Cardiac septum (tissue), 1 donor: Measurements from ENCODE around the gene SIPA1L3. TPM values are rescaled to one million over a fixed set of nuclear protein-coding genes. Genes with fewer than 3 reads are reported as not detected.

ENCODE experiments used
- DNase-seq: peaks from one replicate; pipeline ENCODE4 v3.0.0-alpha.2; 2020; ENCODE audit warnings: low spot score
- intact Hi-C: fragments of 100-400 bp; cut with DNase I; formaldehyde crosslinking; loops from one replicate; pipeline ENCODE4 v1.14.0; 2022
- total RNA-seq: library from RNA; stranded (reverse); fragmentation: NEBNext Ultra II Directional; extraction: Animal tissue kit (Norgen Biotek cat#: 25700); gene quantifications from one replicate; pipeline ENCODE4 v1.2.1, GENCODE V29; 2021
- donor health status: DM: no; HTN: no; CAD: no.

Gene SIPA1L3
- total RNA-seq, 1 donor from 2014 or later: 14.0 TPM

- intact Hi-C loops: loop anchor here (5.0 kb wide), 1 partner anchor 83 kb away; no protein-coding TSS in a partner anchor
These were observed 102.7 kb downstream of the SIPA1L3 start for GRCh38 chr19:38009650-38010242.

GRCh38 chr19:38011426-38011825 lies 104.4 kb downstream of the SIPA1L3 start:
- intact Hi-C loops: no loop called here
- DNase-seq: no peak

More at GRCh38 chr19:38009650-38010242, 102.7 kb downstream of the SIPA1L3 start:
- DNase-seq: no peak

- no peak for DNase-seq
- intact Hi-C loops: no loop called here
These were observed 105.3 kb downstream of the SIPA1L3 start for GRCh38 chr19:38012290-38012689.

- intact Hi-C loops: no loop called here
- no peak for DNase-seq
These were observed 105.9 kb downstream of the SIPA1L3 start for GRCh38 chr19:38012944-38013343.

- intact Hi-C loops: no loop called here
- DNase-seq: no peak
These were observed 107.0 kb downstream of the SIPA1L3 start for GRCh38 chr19:38013913-38014580.

- no peak for DNase-seq
- intact Hi-C loops: no loop called here
These were observed 108.2 kb downstream of the SIPA1L3 start for GRCh38 chr19:38015216-38015615.

GRCh38 chr19:38015761-38016160 lies 108.8 kb downstream of the SIPA1L3 start:
- intact Hi-C loops: no loop called here
- DNase-seq: no peak

GRCh38 chr19:38017401-38018151 lies 110.6 kb downstream of the SIPA1L3 start:
- intact Hi-C loops: no loop called here

GRCh38 chr19:38018694-38019395 lies 111.8 kb downstream of the SIPA1L3 start:
- intact Hi-C loops: no loop called here
- DNase-seq: no peak

More at GRCh38 chr19:38017401-38018151, 110.6 kb downstream of the SIPA1L3 start:
- DNase-seq: no peak

GRCh38 chr19:38019396-38019724 lies 112.4 kb downstream of the SIPA1L3 start:
- no peak for DNase-seq
- intact Hi-C loops: no loop called here

GRCh38 chr19:38020311-38020710 lies 113.3 kb downstream of the SIPA1L3 start:
- DNase-seq: no peak
- intact Hi-C loops: no loop called here

GRCh38 chr19:38021352-38021751 lies 114.3 kb downstream of the SIPA1L3 start:
- intact Hi-C loops: no loop called here
- DNase-seq: no peak

GRCh38 chr19:38022791-38023670 lies 116.0 kb downstream of the SIPA1L3 start:
- no peak for DNase-seq
- intact Hi-C loops: no loop called here

- intact Hi-C loops: no loop called here
- DNase-seq: no peak
These were observed 116.9 kb downstream of the SIPA1L3 start for GRCh38 chr19:38023671-38024541.

GRCh38 chr19:38024992-38025908 lies 118.2 kb downstream of the SIPA1L3 start:
- intact Hi-C loops: no loop called here
- DNase-seq: no peak

GRCh38 chr19:38025909-38026307 lies 118.9 kb downstream of the SIPA1L3 start:
- DNase-seq: no peak
- intact Hi-C loops: no loop called here

GRCh38 chr19:38028913-38029510 lies 122.0 kb downstream of the SIPA1L3 start:
- no peak for DNase-seq
- intact Hi-C loops: no loop called here
